HEK293T (cell line): Measurements from ENCODE around the gene DACH1.
A peak's percentile ranks its signal among the peaks of the same experiment; 100 is the strongest.

Experiments
- ELF4 ChIP-seq: fragments of 450-650 bp; IDR thresholded peaks from 2 replicates; pipeline ENCODE4 v1.6.1; 2017; ENCODE audit warnings: antibody characterized with exemption
- FOXA1 ChIP-seq: fragments of 450-650 bp; IDR thresholded peaks from 2 replicates; pipeline ENCODE4 v1.6.1; 2016; ENCODE audit warnings: mild to moderate bottlenecking
- FOXK2 ChIP-seq: fragments of 450-650 bp; IDR thresholded peaks from 2 replicates; pipeline ENCODE4 v1.6.1; 2016; ENCODE audit warnings: mild to moderate bottlenecking
- L3MBTL2 ChIP-seq: fragments of 450-650 bp; conservative IDR thresholded peaks from 2 replicates; pipeline ENCODE4 v1.6.1; 2016; ENCODE audit warnings: mild to moderate bottlenecking
- LEF1 ChIP-seq: fragments of 450-650 bp; IDR thresholded peaks from 2 replicates; pipeline ENCODE4 v1.6.1; 2017; ENCODE audit warnings: mild to moderate bottlenecking, borderline replicate concordance
- PKNOX1 ChIP-seq: fragments of 450-650 bp; IDR thresholded peaks from 2 replicates; pipeline ENCODE4 v1.6.1; 2016
- SP1 ChIP-seq: fragments of 450-650 bp; IDR thresholded peaks from 2 replicates; pipeline ENCODE4 v1.6.1; 2017
- SUZ12 ChIP-seq: fragments of 450-650 bp; IDR thresholded peaks from 2 replicates; pipeline ENCODE4 v1.6.1; 2016; ENCODE audit warnings: mild to moderate bottlenecking
- ZNF384 ChIP-seq: fragments of 450-650 bp; IDR thresholded peaks from 2 replicates; pipeline ENCODE4 v1.6.1; 2016

- TF ChIP-seq FOXA1 (0 out of 2 replicates have a peak, but pooled peaks have one; percentile 11), FOXK2 (0 out of 2 replicates have a peak, but pooled peaks have one; percentile 19), SP1 (no peak), LEF1 (no peak), PKNOX1 (peak; percentile 66), SUZ12 (no peak), ZNF384 (peak; percentile 59; the same call in 1 of the 2 replicates), L3MBTL2 (no peak), ELF4 (no peak)
Measured at GRCh38 chr13:71789693-71790329, 77.2 kb downstream of the DACH1 start.
